ENCODE results near the gene PPIL6.

The PPIL6 gene

DNA sequence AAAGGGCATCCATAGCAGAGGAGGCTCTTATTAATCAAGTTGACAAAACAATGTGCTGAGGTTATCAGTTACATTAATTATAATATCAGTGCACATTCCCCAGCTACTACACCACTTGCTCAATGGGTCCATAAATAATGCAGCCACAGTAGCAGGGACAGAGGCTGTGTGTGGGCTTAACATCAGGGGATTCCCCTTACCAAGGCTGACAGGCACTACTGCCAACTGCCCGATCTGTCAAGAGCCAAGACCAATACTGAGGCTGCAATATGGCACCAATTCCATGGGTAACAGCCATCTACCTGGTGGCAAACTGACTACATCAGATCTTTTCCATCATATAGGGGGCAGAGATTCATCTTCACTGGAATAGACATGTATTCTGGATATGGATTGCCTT, 80.1 kb downstream of the PPIL6 start:
- no peak for DNase-seq

DNA sequence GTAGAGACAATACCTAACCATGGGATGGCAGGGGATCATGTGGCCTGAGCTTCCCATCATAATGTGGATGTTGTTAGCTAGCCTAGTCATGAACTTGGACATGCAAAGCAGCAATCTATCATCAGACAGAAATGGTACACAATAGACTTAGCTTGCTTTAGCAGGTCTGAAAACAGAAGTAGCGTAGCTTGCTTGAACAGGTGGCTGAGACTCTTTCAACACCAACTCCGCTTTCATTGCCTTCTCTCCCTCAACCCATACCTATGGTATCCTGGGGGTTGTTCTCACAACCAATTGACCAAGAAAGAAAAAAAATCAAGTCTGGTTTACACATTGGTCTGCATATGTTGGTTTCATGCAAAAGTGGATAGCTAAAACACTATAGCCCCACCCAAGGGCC, 81.2 kb downstream of the PPIL6 start:
- no peak for DNase-seq

DNA sequence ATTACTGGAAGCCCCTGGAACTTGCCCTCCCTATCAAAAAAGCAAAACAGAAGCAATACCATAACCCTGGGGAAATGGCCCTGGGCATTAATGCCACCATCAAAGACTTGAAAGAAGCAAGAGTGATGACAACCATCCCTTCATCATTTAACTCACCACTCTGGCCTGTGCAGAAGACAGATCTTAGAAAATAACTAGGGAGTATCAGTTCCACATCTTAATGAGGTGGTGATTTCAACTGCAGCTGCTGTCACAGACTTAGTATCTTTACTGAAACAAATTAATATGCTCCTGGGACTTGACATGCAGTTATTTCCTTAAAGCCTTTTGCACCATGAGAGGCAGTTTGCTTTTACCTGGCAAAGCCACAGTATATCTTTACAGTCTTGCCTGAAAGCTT, 82.2 kb downstream of the PPIL6 start:
- DNase-seq = no peak

DNA sequence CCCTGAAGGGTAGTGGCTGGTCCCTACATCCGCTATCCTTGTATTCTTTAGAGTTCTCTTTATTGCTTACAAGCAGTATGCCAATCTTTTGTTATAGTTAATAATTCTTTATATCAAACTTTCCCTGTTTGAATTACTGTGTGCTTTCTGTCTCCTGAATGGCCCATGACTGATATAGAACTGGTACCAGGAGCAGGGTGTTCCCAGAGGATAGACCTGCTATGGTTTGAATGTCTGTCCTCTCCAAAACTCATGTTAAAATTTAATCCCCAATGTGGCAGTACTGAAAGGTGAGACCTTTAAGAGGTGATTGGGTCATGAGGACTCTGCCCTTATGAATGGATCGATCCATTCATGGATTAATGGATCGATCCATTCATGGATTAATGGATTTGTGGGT, 84.2 kb downstream of the PPIL6 start:
- DNase-seq = no peak

DNA sequence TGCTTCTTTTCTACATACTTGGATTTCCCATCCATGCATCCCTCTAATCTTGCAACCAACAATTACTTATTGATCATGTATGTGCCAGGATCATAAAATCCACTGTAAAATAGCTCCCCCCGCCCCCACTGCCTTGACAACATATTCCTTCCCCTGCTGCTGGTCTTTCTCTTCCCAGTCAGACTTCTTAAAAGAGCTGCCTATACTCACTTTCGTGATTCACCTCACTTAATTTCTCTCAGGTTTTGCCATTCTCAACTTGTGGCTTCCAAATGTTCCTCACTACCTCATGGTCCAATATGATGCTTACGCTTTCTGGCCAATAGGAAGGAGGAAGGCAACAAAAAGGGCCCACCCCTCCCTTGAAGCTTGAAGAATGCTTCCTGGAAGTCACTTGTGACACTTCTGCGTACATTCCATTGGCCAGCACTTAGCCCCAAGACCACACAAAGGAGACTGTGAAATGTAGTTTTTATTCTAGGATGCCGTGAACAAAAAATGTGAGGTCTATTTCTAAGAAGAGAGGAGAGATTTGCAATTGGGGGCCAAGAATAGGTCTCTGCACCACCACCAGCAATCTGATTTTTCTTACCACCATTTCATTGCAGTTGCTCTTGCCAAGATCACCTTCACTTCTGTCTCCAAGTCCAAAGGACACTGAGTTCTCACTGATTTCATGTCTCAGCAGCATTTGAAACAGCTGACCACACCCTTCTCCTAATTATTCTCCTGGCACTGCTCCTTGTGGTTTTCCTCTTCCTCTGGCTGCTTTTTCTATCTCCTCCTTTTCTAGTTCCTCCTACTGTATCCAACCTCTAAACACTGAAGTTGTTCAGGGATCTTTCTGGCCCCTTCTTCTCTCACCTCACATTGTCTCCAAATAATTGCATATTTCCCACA, 88.9 kb downstream of the PPIL6 start:
- no peak for DNase-seq

DNA sequence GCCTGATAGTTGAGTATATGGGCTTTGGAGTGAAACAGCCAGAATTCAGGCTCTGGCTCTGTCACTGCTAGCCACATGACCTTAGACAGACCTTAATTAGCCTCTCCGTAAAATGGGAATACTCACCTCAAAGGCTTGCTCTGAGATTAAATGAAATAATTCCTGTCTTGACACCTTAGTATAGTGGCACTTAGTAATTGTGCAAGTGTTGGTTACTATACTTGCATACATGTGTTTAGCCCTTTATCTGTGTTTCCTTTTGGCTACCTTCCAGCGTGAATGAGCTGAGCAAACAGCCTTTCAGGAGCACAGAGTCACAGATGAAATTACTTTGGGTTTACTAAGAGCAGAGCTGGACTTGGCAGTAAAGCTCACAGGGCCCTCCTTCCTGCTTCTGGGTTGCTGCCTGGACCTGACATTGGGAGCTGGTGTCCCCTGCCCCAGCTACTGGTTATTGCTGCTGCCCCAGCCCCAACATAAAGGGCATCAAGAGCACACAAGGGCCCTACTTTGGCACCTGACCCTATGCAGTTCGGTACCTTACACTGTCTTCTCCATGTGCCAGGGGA, 90.9 kb downstream of the PPIL6 start:
- peak; percentile 84 for DNase-seq

DNA sequence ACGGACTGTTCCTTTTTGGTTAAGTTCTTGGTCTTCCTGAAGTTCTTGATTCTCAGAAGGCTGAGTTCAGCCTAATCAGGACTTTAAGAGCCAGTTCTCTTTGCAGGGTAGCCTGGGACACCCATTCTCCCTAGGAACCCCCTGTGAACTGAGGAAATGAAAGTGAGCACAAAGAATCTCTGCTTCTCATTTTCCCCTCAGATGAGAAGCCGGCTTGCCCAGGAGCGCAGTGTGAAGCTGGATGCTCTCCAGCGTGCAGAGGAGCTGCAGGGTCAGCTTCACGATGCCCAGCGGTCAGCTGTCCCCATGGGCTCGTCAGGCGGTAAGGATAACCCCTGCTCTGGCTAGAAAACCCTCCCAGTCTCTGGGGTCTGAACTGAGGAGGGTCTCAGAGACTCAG, 92.2 kb downstream of the PPIL6 start:
- DNase-seq = no peak

DNA sequence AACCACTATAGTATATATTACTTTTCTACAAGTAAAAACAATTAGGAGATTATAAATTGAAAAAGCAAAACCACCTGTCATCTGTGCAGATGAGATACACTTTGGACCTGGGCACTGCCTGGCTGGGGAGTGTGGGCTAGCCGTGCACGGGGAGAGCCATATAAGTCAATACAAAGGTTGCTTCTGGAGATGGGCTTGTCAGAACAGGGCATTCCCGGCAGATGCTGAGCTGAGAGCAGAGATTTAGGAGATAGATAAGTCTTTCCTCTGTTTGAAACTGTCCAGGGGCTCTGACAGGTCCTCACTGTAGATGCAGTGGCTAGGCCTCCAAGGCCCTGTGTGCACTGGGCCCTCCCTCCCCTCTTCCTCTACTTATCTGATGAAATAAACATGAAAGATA, 92.6 kb downstream of the PPIL6 start:
- DNase-seq = no peak

DNA sequence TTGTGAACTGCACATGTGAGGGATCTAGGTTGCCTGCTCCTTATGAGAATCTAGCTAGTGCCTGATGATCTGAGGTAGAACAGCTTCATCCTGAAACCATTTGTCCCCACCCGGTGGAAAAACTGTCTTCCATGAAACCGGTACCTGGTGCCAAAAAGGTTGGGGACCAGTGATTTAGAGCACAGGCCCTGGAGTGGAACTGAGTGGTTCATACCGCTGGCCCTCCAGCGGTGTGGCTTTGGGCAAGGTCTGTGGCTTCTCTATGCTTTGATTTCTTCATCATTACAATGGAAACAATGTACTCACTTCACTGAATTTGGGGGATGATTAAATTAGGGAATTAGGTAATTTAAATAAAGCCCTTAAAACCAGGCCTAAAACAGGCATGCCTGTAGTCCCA, 94.4 kb downstream of the PPIL6 start:
- no peak for DNase-seq

DNA sequence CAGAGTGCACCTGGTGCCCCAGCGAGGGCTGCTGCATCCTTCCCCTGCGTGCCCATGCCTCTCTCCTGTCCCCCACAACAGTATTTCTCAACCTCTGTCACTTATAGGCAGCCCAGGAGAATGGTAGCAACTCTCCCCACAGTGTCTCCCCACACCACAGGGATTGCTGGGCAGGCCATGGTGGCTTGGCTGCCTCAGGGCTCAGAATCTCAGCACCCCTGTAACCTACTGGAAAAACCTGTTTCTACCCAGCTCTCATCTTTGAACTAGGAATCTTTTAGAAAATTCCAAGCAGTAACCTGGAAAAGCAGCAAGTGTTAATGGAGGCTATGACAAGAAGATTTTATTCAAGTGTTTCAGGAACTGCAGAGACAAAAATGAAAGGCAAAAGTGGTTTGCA, 96.2 kb downstream of the PPIL6 start:
- DNase-seq = no peak

DNA sequence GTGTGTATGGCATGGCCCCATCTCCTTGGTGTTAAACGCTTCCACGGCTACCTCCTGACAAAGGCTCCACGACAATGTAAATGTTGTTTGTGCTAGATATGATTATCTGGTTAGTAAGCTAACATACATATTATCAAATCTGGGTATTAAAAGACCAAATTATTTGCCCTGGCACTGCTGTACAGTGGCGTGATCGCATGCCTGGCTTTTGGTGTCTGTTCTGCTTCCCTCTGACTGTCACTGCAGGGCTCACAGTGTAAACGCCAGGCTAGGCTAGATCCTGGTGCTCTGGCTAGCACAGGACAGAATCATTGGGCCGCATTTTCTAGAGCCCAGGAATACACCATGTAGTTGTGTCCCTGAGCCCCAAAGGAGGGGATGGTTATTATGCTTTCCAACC, 96.9 kb downstream of the PPIL6 start:
- DNase-seq = no peak

DNA sequence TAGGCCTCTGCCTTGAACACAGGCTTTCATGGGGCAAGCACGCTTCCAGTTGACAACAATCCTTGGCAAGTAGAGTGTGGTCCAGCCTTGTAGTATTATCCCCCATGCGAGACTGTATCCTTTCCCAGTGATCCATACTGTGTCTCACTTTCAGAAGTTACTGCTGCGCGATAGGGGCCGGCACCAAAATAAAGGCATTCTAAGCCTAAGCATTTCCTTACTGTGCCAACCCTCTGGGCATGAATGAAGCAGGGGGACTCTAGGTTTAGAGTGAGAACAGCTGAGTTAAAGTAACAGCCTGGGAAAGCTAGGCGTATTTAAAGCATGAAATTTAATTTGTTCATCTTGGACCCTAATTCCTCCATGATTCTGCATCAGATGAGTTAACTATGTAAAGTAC, 97.5 kb downstream of the PPIL6 start:
- no peak for DNase-seq

DNA sequence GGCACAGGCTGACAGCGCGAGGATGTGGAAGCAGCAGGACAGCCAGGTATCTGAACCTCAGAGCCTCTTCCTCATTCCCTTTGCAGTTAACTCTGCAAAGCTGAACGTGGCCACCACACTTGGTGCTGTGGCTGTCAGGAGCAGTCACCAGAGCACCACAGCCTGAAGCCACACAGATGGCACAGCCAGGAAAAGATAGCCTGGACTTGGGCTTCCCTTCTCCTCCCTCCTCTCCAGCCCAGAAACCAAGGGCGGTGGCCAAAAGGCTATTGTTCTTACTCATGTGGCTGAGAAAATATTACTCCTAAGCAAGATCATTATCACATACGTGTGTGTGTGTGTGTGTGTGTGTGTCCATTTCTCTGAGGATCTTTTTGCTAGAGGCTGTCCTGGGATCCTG, 97.9 kb downstream of the PPIL6 start:
- DNase-seq = no peak

DNA sequence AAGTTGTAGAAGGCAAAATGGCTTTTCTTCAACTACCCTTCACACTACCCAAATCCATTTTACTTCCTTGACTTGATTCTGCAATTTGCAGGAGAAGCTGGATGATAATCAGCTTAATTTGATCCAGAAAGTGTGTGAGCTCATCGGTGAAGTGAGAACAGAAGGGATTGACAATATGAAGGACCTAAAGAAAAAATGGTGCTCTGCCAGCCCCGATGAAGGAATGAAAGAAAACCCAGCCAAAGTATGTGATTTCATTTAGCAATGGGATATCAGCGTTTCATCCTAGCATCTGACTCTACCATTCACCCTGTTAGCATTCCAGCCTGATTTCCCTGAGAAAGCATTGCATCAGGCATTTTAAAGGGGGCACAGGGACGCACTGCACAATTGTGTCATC, 99.6 kb downstream of the PPIL6 start:
- DNase-seq = no peak
